GM19193 (cell line): Measurements from ENCODE around the gene C17orf100.

Experiments used
- POLR2A ChIP-seq: IDR thresholded peaks from 4 replicates; pipeline ENCODE4 v1.6.1; 2011; ENCODE audit not compliant: insufficient read depth, insufficient read length; ENCODE audit errors: extremely low read depth

C17orf100 gene

DNA sequence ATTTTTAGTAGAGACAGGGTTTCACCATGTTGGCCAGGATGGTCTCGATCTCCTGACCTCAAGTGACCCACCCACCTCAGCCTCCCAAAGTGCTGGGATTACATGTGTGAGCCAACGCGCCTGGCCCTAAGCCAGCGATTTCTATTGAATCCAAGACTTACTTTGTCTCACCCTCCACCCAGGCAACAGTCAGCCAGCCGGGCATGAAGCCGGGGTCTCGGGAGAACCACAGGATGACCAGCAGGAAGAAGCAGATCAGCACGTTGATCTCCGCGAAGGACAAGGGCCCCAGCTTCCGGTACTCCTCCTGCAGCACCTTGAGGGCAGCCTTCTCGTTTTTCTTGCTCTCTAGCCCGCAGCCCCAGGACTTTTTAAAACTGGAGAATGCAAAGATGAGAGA is 44.0 kb downstream of the C17orf100 start:
- no peak for TF ChIP-seq POLR2A

DNA sequence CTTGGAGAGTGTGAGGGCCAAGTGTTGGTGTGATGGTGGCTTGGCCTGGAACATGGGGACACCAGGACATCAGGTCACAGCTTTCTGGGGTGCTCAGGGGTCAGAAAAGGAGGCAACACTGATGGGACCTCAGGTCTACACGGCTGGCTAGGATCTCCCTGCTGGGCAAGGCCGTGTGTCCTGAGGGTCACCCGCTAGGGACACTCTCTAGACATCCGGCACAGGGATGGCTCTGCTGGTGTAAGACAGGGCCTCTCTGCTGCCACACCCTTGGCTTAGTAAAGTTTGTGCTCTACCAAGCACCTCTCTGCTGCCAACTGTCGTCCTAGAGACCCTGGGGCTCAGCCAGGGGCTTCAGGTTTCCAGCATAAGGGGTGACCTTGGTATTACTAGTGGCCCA is 45.3 kb downstream of the C17orf100 start:
- no peak for TF ChIP-seq POLR2A

DNA sequence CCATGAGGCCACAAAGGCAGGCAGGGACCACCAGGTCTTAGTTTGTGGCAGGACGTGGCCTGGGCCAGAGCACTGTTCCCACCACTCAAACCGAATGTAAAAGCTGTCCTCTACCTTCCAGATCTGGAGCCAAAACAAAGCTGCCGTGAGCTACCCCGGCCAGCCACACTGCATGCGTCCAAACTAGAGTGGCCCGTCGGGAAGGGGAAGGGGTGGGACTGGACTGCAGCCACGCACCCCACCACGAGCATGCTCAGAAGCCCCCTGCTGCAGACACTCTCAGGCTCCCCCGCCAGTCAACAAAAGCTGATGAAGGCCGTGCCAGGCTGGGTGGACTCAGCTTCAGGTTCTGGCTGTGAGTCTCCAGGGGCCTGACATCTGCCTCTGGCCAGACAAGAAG is 46.4 kb downstream of the C17orf100 start:
- TF ChIP-seq POLR2A = no peak

DNA sequence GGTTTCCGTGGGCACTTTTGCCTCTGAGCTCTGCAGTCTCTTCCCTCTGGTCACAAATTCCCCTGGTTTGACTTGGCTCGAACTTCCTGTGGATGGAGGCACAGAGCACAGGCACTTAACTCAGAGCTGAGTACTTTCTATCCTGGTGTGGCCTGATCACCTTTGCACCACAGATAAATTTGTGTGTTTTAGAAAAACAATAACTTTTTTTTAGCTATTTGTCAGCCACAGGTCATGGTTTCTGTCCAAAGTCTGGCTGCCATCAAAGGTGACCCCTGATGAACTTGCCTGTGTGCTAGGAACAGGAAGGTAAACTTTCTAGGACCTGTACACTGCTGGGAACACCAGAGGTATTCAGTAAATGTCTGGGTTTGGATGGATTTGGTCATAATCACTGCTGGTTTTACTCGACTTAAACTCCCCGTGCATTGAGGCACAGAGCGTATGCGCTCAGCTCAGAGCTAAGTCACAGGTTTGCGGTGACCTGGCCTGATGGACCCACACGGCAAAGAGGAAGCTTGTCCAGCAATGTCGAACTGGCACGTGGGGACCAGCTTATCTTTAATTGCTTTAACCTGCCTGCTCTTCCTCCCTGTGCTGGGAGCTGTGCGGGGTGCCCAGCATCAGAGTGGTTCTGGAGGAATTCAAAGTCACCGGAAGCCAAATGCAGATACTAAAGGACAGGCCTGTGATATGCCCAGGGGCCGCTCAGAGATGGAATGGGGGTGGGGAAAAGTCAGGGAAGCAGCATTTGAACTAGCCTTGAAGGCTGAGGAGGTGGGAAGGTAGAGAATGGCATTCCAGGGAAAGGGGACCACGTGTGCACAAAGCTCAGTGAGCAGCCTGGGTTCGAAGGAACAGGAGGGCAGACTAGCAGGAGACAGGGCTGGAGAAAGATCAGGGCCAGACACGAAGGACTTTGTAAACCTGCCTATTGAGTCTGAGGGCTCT is 48.7 kb downstream of the C17orf100 start:
- no peak for TF ChIP-seq POLR2A

DNA sequence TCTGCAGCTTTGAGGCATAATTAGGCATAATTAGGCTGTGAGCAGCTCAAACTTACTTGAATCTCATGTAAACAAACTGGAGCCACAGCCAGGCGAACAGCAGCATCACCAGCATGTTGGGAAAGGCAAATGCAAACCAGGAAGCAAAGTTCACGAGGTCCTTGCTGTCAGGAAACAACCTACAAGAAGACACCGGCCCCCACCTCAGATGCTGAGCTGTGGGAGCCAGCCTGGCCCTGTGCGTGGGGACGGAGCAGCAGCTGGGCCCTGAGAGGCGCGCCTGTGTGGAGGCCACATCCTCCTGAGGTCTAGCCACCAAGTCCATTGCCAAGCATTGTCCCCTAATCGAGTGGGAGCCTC is 49.4 kb downstream of the C17orf100 start:
- no peak for TF ChIP-seq POLR2A

DNA sequence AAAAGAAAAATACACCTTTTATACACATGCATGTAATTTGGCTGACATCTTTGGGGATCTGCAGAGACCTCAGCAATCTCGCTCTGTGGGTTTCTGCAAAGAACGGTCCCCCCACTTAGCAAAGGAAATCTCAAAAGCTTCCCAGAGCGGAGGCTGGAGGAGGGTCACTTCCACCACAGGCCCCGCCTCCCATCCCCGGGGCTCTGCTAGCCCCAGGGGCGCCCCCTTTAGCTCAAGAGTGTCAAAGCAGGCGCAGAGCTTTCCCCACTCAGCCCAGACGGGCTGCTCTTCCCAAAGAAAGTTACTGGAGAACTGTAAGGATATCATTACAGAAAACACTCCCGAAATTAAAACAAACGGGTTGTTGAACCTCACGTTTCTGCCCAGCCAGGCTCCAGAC is 50.2 kb downstream of the C17orf100 start:
- no peak for TF ChIP-seq POLR2A

DNA sequence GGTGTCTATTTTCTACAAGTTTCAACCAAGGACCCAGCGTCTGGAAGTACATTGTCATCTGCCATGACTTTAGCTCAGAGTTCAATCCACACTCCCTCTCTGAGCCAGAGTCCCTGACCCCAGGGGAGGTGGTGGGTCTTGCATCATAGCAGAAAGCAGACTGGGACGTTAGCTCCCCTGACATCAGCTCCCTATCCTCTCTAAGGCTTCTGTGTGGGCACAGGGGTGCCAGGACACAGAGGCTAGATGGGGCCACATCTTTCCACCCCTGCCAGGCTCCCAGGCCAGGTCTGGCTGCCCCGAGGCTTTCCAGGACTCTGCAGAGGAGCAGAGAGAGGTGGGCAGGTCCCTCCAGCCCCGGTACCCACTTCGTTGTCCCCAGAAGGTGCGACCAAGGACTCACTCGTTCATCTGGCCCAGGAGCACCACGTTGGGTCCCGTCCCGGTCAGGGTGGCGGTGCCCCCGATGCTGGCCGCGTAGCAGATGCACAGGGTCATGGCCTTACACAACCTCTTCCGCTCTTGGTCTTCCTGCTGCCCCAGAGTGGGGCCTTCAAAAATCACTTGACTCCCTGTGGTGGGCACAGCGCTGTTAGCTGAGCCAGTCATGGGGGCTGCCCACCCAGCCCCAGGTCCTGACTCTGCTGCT is 51.1 kb downstream of the C17orf100 start:
- TF ChIP-seq POLR2A = no peak
